OCI-LY7 (cell line): ENCODE data around the gene CLEC4E.

Experiments
- EZH2phosphoT487 ChIP-seq: fragments of 200-600 bp; sonication (generic); IDR thresholded peaks from 2 replicates; pipeline ENCODE4 v1.6.1; 2018; ENCODE audit warnings: low read depth, borderline replicate concordance, mild to moderate bottlenecking, mixed run types, antibody characterized with exemption, low read length, moderate library complexity, mixed read lengths
- TF ChIP-seq, protein P1 (sequence below): fragments of 200-600 bp; sonication (generic); conservative IDR thresholded peaks from 2 replicates; pipeline ENCODE4 v1.5.1; 2014; ENCODE audit warnings: mild to moderate bottlenecking, antibody characterized with exemption, low read length, moderate library complexity, mixed read lengths

DNA sequence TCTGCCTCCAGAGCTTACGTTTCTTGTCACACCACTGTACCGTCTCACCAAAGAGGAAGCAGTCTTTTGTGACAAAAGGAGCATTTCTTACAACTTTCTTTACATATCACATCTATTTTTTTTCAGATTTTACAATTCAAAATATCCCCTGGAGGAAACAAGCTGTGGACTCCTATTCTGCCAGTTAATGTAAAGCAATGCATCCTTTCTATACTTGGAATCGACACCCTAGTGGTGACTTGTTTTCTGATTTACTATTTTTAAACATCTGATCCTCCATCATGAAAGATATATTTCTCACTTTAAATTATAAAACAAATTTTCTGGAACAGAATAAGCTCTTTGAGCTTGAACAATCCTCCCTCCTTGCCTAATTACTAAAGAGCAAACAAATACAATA is 37.2 kb upstream of the CLEC4E start:
- TF ChIP-seq, protein P1, sequence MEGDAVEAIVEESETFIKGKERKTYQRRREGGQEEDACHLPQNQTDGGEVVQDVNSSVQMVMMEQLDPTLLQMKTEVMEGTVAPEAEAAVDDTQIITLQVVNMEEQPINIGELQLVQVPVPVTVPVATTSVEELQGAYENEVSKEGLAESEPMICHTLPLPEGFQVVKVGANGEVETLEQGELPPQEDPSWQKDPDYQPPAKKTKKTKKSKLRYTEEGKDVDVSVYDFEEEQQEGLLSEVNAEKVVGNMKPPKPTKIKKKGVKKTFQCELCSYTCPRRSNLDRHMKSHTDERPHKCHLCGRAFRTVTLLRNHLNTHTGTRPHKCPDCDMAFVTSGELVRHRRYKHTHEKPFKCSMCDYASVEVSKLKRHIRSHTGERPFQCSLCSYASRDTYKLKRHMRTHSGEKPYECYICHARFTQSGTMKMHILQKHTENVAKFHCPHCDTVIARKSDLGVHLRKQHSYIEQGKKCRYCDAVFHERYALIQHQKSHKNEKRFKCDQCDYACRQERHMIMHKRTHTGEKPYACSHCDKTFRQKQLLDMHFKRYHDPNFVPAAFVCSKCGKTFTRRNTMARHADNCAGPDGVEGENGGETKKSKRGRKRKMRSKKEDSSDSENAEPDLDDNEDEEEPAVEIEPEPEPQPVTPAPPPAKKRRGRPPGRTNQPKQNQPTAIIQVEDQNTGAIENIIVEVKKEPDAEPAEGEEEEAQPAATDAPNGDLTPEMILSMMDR = peak; percentile 70
- TF ChIP-seq EZH2phosphoT487 = no peak
